GM12878 (cell line): Measurements from ENCODE around the gene EN1. TPM values are rescaled to one million over a fixed set of nuclear protein-coding genes. Genes with fewer than 3 reads are reported as not detected.

Experiments used
- ATAC-seq: fragments of 200-7000 bp; cut with Tn5 transposase; 3 replicates; pipeline ENCODE4 v1.9.1; 2020; ENCODE audit warnings: mild to moderate bottlenecking, moderate library complexity
- BruUV-seq: library from RNA; stranded (reverse); fragments of 400-500 nt; replicated peaks from 2 replicates; lab custom pipeline; 2021; lab: Mats Ljungman, UMichigan
- CTCF ChIA-PET: fragments of 300-600 bp; sonication (Branson Sonifier 250); formaldehyde crosslinking; extraction: SDS; loops from one replicate; lab custom pipeline; 2021; ENCODE audit warnings: inconsistent platforms; lab: Yijun Ruan, JAX
- POLR2A ChIA-PET: fragments of 350-600 bp; formaldehyde crosslinking; extraction: SDS; loops from one replicate; lab custom pipeline; 2021; ENCODE audit warnings: inconsistent platforms; lab: Charles Lee
- RAD21 ChIA-PET: fragments of 300-600 bp; sonication (Branson Sonifier 250); formaldehyde crosslinking; loops from one replicate; lab custom pipeline; 2023; ENCODE audit warnings: antibody characterized with exemption; ENCODE audit not compliant: unreplicated experiment; lab: Charles Lee
- SMC1A ChIA-PET: fragments of 300-600 bp; sonication (Branson Sonifier 250); formaldehyde crosslinking; loops from one replicate; lab custom pipeline; 2023; ENCODE audit not compliant: unreplicated experiment, uncharacterized antibody; lab: Charles Lee
- DNase-seq: peaks from one replicate; pipeline ENCODE4 v3.0.0-alpha.2; 2011; ENCODE audit warnings: low read depth, low spot score
- FAIRE-seq: peaks from 3 replicates; lab custom pipeline; 2011; peaks lifted over from hg19 to GRCh38; lab: Jason Lieb, UNC
- H2AFZ ChIP-seq: 2 replicates; pipeline ENCODE4 v1.6.0; 2011; ENCODE audit warnings: low read depth, low read length, control low read depth; ENCODE audit not compliant: control insufficient read depth
- H3K27ac ChIP-seq: 2 replicates; pipeline ENCODE4 v1.5.1; 2011; ENCODE audit warnings: control low read depth; ENCODE audit not compliant: control insufficient read depth, insufficient read depth
- H3K27me3 ChIP-seq, 2 experiments: replicated peaks in 1 of 2; 2 replicates each; pipeline versions ENCODE4 v1.6.0 to v1.6.1; 2011; ENCODE audit warnings: low read length in 1 of 2; ENCODE audit not compliant: control insufficient read depth in 2 of 2, insufficient read depth in 2 of 2
- H3K36me3 ChIP-seq, 2 experiments: 2 replicates each; pipeline ENCODE4 v1.5.1; 2011; ENCODE audit warnings: low read length in 1 of 2; ENCODE audit not compliant: control insufficient read depth in 2 of 2, insufficient read depth in 2 of 2
- H3K4me1 ChIP-seq: 2 replicates; pipeline ENCODE4 v1.6.1; 2011; ENCODE audit warnings: mild to moderate bottlenecking, low read length, moderate library complexity, mixed read lengths; ENCODE audit not compliant: control insufficient read depth, insufficient read depth
- H3K4me2 ChIP-seq: 2 replicates; pipeline ENCODE4 v1.6.0; 2011; ENCODE audit warnings: control low read depth; ENCODE audit not compliant: control insufficient read depth, insufficient read depth
- H3K4me3 ChIP-seq: fragments of 200-600 bp; sonication (generic); 2 replicates; pipeline ENCODE4 v1.5.1; 2016
- H3K79me2 ChIP-seq: 2 replicates; pipeline ENCODE4 v1.6.0; 2011; ENCODE audit warnings: low read length; ENCODE audit not compliant: control insufficient read depth, insufficient read depth
- H3K9ac ChIP-seq: 2 replicates; pipeline ENCODE4 v1.8.0; 2011; ENCODE audit warnings: low read length, control low read depth, mixed read lengths; ENCODE audit not compliant: control insufficient read depth, insufficient read depth
- H3K9me3 ChIP-seq: replicated peaks from 3 replicates; pipeline ENCODE4 v1.5.1; 2011; ENCODE audit warnings: mild to moderate bottlenecking, low read length; ENCODE audit not compliant: control insufficient read depth, insufficient read depth
- H4K20me1 ChIP-seq: 2 replicates; pipeline ENCODE4 v1.6.0; 2011; ENCODE audit not compliant: control insufficient read depth, insufficient read depth
- BCL11A ChIP-seq: IDR thresholded peaks from 2 replicates; pipeline ENCODE4 v1.6.1; 2011; ENCODE audit warnings: low read depth, low read length
- CHD2 ChIP-seq: IDR thresholded peaks from 2 replicates; pipeline ENCODE4 v1.6.1; 2011; ENCODE audit warnings: low read depth, low read length, improper control_type of control experiment, borderline replicate concordance
- ETV6 ChIP-seq, 2 experiments: fragments of 450-650 bp in 1 of 2; IDR thresholded peaks in 1 of 2; conservative IDR thresholded peaks in 1 of 2; 2 replicates each; pipeline ENCODE4 v1.6.1; 2014; ENCODE audit warnings: antibody characterized with exemption in 1 of 2, borderline replicate concordance in 1 of 2, low read depth in 1 of 2, mild to moderate bottlenecking in 1 of 2, moderate library complexity in 1 of 2
- FOS ChIP-seq: IDR thresholded peaks from 3 replicates; pipeline ENCODE4 v1.6.1; 2011; ENCODE audit warnings: borderline replicate concordance; ENCODE audit not compliant: insufficient read length; ENCODE audit errors: extremely low read depth
- FOXK2 ChIP-seq: fragments of 450-650 bp; IDR thresholded peaks from 2 replicates; pipeline ENCODE4 v1.6.1; 2017; ENCODE audit warnings: mild to moderate bottlenecking, moderate library complexity
- MEF2A ChIP-seq: IDR thresholded peaks from 2 replicates; pipeline ENCODE4 v1.6.1; 2011; ENCODE audit warnings: low read depth, mild to moderate bottlenecking, low read length, moderate library complexity; ENCODE audit not compliant: insufficient read depth
- NBN ChIP-seq: fragments of 450-650 bp; IDR thresholded peaks from 2 replicates; pipeline ENCODE4 v1.6.1; 2016
- PAX5 ChIP-seq: IDR thresholded peaks from 2 replicates; pipeline ENCODE4 v1.6.1; 2011; ENCODE audit warnings: low read depth, low read length, borderline replicate concordance
- RAD51 ChIP-seq: fragments of 450-650 bp; IDR thresholded peaks from 2 replicates; pipeline ENCODE4 v1.6.1; 2016; ENCODE audit warnings: moderate library complexity, mild to moderate bottlenecking, inconsistent platforms
- SPI1 ChIP-seq: IDR thresholded peaks from 2 replicates; pipeline ENCODE4 v1.6.1; 2011; ENCODE audit warnings: low read depth, mild to moderate bottlenecking, low read length, moderate library complexity, borderline replicate concordance; ENCODE audit not compliant: insufficient read depth
- ZBTB4 ChIP-seq: fragments of 450-650 bp; formaldehyde crosslinking; IDR thresholded peaks from 2 replicates; pipeline ENCODE4 v1.4.0; 2022; ENCODE audit warnings: mild to moderate bottlenecking, moderate library complexity
- ZNF24 ChIP-seq: fragments of 450-650 bp; IDR thresholded peaks from 2 replicates; pipeline ENCODE4 v1.6.1; 2017; ENCODE audit warnings: antibody characterized with exemption, mild to moderate bottlenecking
- ZNF592 ChIP-seq: fragments of 450-650 bp; IDR thresholded peaks from 2 replicates; pipeline ENCODE4 v1.6.1; 2017; ENCODE audit warnings: mild to moderate bottlenecking, moderate library complexity
- ZSCAN29 ChIP-seq: fragments of 450-650 bp; IDR thresholded peaks from 2 replicates; pipeline ENCODE4 v1.6.1; 2017; ENCODE audit warnings: mild to moderate bottlenecking, moderate library complexity
- WGBS: methylation state at CpG from one replicate; pipeline ENCODE4 v1.1.6; 2016; ENCODE audit warnings: low lambda C conversion rate; ENCODE audit not compliant: insufficient replicate concordance, insufficient coverage; ENCODE audit errors: missing lambda C conversion rate; 5-methylcytosine and 5-hydroxymethylcytosine counted together
- in situ Hi-C: fragments of 300-500 bp; cut with MboI; formaldehyde crosslinking; loops from 9 replicates; pipeline ENCODE4 v1.14.3; 2018; ENCODE audit warnings: mixed read lengths
- intact Hi-C: fragments of 100-400 bp; cut with micrococcal nuclease; formaldehyde crosslinking; loops from one replicate; pipeline ENCODE4 v1.14.2; 2022; ENCODE audit not compliant: unreplicated experiment
- polyA plus RNA-seq, 11 experiments: library from polyadenylated mRNA; depleted of rRNA in 4 of 11; unstranded in 6 of 11; stranded (reverse) in 5 of 11; fragments of >200 nt; fragmentation: Nextera tagmentation in 4 of 11; fragmentation: Illumina TruSeq in 1 of 11; extraction: Ambion mirVana in 4 of 11; extraction: Trizol in 1 of 11; gene quantifications; 1 replicate in 1 of 11; 2 replicates in 10 of 11; pipeline versions ENCODE4 v1.2.1 to v1.2.3, GENCODE V29; 2011 to 2016; ENCODE audit warnings: inconsistent platforms in 2 of 11, missing spikeins in 2 of 11, low read depth in 1 of 11
- total RNA-seq, 4 experiments: library from RNA; depleted of rRNA in 3 of 4; stranded (reverse); fragments of >200 nt in 3 of 4; fragmentation: Illumina TruSeq in 1 of 4; extraction: Trizol in 1 of 4; gene quantifications; 2 replicates each; pipeline versions ENCODE4 v1.2.1 to v1.2.3, GENCODE V29; 2013 to 2021

EN1 gene
- total and polyA plus RNA-seq, 10 of the 15 experiments (the other 5 are each of a cell fraction or from before 2014, with no cell fraction given): not detected

- no peak for TF ChIP-seq PAX5
- TF ChIP-seq NBN: no peak
- no peak for TF ChIP-seq SPI1
- no peak for TF ChIP-seq BCL11A
- TF ChIP-seq, all 136 proteins: peak for 0
Measured at GRCh38 chr2:118846953-118847761, at the start of gene EN1 (continued).

GRCh38 chr2:118893100-118893499, 45.7 kb upstream of the EN1 start:
- in situ Hi-C loops (no loop called here), intact Hi-C loops (no loop called here)
- Histone ChIP-seq H3K9ac (no peak overlapping the region), H3K79me2 (no peaks in the 10 kb centered on the region), H3K9me3 (no peaks in the 10 kb centered on the region), H4K20me1 (no peaks in the 10 kb centered on the region), H3K4me2 (no peak overlapping the region), H3K4me3 (no peak overlapping the region), H3K27me3 (no peaks in the 10 kb centered on the region), H2AFZ (no peak overlapping the region), H3K27ac (no peak overlapping the region), H3K4me1 (no peaks in the 10 kb centered on the region), H3K36me3 (no peaks in the 10 kb centered on the region)
- ChIA-PET SMC1A (no interaction called here), CTCF (interaction anchor here (3.2 kb wide), 1 partner anchor 11 kb away, joined by 16 read pairs; no protein-coding TSS in a partner anchor), POLR2A (no interaction called here), RAD21 (interaction anchor here (0.7 kb wide), 1 partner anchor 9 kb away, joined by 3 read pairs; no protein-coding TSS in a partner anchor)
- TF ChIP-seq RAD51 (no peak), MEF2A (no peak), FOXK2 (no peak), CHD2 (no peak), ZNF24 (no peak), ZSCAN29 (no peak), ZBTB4 (CRISPR knock-in tag) (no peak), FOS (no peak), ZNF592 (no peak), ETV6 (conservative IDR thresholded peaks at IDR 0.05 in 1 of 2, IDR thresholded peaks at IDR 0.05 in 1 of 2; ENCODE audit: borderline replicate concordance in 1 of 2, low read depth in 1 of 2) (no peak)
- no peak for ATAC-seq
- no peak for DNase-seq
- BruUV-seq: no TSS peak
- WGBS: 33% methylated on average over 3 of the region's 3 CpGs
- no peak for FAIRE-seq
